ENCODE data around the gene FKBP9.

Gene FKBP9

DNA sequence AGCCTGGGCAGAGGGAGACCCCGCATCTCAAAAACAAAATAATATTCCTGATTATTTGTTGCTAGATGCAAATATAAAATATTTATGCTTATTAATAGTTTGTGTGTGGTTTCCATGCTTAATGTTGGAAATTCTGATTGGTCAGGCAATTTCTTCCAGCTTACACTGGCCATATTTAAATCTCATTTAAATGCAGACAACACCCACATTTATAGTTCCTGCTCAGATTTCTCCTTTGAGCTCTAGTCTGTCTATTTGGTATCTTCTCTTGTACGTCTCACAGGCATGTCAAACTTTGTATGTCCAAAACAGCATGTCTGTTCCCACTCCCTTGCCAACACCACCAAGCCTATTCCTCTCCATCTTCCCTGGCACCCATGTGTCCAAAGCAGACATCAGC lies 52.5 kb downstream of the FKBP9 start:
- no peak for DNase-seq (ENCODE audit: low read depth)

GRCh38 chr7:33012364-33012763 lies 55.1 kb downstream of the FKBP9 start:
- no peak for DNase-seq (ENCODE audit: low read depth)

DNA sequence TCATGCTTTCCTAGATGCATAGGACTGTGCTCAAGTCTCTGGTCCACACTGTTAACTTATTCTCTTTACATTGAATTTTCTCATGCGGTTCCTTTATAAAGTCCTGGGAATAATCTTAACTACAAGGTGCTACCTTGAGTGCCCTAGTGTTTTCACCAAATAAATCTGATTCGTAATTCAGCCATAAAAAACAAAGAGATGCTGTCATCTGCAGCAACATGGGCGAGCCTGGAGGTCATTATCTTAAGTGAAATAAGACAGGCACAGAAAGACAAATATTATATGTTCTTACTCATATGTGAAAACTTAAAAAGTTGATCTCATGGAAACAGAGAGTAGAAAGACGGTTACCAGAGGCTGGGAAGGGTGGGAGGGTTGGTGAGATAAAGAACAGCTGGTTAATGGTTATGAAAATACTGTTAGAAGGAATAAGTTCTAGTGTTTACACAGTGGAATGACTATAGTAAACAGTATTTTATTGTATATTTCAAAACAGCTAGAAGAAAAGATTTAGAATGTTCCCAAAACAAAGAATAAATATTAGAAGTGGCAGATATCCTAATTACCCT lies 67.0 kb downstream of the FKBP9 start:
- DNase-seq (ENCODE audit: low read depth), result no peak

GRCh38 chr7:33035776-33036175 lies 78.5 kb downstream of the FKBP9 start:
- DNase-seq (ENCODE audit: low read depth), result no peak

- DNase-seq (ENCODE audit: low read depth), result no peak
Measured at GRCh38 chr7:33038639-33039038, 81.4 kb downstream of the FKBP9 start.

DNA sequence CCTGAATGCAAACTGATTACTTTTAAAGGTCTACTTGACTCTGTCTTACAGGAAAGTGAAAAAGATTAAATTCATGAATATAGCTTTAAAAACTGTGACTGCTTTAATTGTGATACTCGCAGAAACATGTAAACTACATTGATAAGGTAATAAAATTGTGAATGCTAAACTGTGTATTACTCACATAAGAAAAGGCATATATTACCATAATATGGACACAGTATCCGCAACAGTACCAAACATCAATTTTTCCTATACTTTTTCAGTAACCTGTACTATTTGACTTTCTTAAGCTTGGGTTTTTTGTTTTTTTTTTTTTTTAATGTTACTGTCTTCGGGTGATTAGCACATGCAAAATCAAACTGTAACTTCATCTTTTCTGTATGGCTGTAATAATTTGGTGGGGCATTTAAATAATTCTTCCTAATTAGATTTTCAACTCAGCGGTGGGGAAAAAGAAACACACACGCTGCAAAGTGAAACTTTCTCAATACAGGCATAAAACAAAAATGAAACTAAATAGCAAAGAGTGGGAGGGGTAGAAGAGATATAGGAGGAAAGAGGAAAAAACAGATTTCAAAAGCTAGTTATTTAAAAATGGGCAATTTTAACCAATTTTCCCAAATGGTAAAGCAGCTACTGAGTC lies 82.1 kb downstream of the FKBP9 start:
- DNase-seq (ENCODE audit: low read depth), result no peak

DNA sequence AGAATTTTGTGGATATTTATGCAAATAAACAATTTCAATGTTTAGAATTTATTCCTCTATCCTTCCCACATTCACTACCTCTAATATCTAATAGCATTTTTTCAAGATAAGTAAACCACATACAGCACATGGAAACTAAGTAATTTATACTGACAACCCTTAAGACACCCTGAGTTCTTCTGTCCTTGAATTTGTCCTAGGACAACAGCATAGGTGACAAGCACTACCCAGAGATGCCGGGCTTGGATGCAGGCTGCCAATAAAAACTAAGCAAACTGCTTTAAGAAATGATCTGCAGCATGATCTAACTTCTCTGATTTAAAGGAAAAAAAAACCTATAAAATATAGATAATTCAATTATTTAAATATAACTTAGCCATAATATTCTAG lies 82.7 kb downstream of the FKBP9 start:
- DNase-seq (ENCODE audit: low read depth), result no peak

GRCh38 chr7:33040803-33041516 lies 83.7 kb downstream of the FKBP9 start:
- DNase-seq (ENCODE audit: low read depth), result peak; percentile 66

GRCh38 chr7:33041631-33042428 lies 84.6 kb downstream of the FKBP9 start:
- DNase-seq (ENCODE audit: low read depth), result no peak

DNA sequence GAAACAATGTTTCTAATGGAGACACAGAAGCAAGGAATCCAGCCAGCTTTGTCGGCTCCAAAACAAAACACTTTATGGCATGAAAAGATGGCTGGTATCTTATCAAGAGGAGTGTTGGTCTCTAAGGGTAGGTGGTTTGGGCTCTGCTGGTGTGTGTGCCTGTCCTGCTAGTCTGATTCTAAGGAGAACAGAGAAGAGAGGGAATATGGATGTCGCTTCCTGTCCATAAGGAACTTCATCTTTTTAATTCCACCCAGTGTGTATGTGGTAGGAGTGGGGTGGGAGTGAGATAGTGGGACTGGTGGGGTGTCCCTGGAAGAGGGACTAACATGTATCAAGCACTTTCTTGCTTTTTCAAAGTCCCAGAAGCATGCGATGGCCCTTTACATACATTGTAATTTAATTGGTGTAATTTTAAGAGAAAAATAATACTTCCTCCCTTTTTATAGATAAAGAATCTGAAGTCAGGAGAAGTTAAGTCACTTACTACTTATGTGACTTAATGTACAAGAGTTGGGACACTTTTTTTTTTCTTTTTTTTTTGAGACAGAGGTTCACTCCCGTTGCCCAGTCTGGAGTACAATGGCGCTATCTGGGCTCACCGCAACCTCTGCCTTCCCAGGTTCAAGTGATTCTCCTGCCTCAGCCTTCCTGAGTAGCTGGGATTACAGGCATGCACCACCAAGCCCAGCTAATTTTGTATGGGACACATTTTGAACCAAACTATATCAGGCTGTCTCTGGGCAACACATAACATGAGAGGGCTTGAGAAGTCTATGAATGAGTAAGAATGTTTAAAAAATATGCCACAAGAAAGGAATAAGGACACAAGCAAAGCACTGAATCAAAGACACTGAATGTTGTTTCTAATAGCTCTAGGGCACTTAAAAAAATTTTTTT lies 86.5 kb downstream of the FKBP9 start:
- no peak for DNase-seq (ENCODE audit: low read depth)

DNA sequence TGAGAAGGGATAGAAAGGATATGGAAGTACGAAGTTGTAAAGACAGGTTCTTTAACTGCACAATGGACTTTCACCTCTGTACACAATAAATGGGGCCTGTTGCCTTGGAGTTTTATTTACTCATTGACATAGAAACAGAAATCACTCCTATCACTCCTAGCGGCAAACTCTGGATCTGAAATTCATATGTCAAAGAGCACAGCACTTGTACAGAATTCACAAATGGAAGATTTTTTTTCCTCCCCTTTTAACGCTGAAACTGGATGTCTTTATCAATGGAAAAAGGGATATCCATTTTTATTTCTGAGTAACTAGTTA lies 87.1 kb downstream of the FKBP9 start:
- no peak for DNase-seq (ENCODE audit: low read depth)

DNA sequence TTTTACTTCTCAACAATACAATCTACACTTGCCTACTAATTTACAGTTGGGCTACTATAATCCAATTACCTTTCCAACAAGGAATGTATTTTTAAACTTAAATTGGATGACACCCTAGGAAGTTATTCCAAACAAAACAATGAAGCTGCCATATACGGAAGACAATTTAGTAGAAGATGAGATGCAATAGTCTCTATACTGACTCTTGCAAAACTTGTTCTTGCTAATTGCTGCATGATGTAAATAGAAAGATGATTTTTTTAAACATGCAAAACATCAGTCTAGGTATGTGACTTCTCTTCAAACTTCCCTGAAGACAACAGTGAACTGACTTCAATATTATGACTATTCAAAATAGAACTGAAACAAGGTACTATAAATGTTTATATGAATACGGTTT lies 87.7 kb downstream of the FKBP9 start:
- no peak for DNase-seq (ENCODE audit: low read depth)

- no peak for DNase-seq (ENCODE audit: low read depth)
Measured at GRCh38 chr7:33048257-33048656, 91.0 kb downstream of the FKBP9 start.

- DNase-seq (ENCODE audit: low read depth), result no peak
Measured at GRCh38 chr7:33048704-33049103, 91.5 kb downstream of the FKBP9 start.

DNA sequence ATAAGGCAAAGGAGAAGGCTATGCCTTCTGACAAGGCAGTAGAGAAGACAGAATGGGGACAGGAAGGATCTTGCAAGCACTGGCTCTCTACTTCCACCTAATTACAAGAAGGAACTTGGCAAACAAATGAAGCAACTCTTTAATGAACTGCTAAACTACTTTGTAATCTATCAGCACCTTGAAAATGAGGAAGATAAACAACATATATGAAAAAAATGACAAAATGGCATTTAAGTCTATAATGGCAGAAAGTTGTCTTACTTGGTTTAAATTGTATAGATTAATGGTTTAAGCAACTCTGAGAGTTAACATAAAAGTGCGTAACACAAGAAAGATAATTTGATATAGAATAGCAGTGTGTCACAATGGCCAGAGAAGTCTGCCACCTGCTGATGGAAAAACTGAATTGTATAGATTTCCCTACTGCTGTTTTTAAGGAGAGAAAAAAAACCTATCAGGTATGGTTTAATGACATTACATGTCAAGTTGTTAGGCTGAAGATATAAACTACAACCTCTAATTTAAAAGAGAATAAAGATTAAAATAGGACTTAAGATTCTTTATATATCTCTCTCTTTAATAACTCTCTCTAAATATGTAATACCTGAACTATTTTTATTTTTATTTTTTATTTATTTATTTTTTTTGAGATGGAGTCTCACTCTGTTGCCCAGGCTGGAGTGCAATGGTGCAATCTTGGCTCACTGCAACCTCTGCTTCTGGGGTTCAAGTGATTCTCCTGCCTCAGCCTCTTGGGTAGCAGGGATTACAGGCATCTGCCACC lies 93.5 kb downstream of the FKBP9 start:
- no peak for DNase-seq (ENCODE audit: low read depth)

GRCh38 chr7:33053721-33054120 lies 96.5 kb downstream of the FKBP9 start:
- DNase-seq (ENCODE audit: low read depth), result no peak

- no peak for DNase-seq (ENCODE audit: low read depth)
Measured at GRCh38 chr7:33054261-33054964, 97.2 kb downstream of the FKBP9 start.

- DNase-seq (ENCODE audit: low read depth), result no peak
Measured at GRCh38 chr7:33055158-33055557, 97.9 kb downstream of the FKBP9 start.
